ENCODE data around the gene CIBAR2.

The CIBAR2 gene

DNA sequence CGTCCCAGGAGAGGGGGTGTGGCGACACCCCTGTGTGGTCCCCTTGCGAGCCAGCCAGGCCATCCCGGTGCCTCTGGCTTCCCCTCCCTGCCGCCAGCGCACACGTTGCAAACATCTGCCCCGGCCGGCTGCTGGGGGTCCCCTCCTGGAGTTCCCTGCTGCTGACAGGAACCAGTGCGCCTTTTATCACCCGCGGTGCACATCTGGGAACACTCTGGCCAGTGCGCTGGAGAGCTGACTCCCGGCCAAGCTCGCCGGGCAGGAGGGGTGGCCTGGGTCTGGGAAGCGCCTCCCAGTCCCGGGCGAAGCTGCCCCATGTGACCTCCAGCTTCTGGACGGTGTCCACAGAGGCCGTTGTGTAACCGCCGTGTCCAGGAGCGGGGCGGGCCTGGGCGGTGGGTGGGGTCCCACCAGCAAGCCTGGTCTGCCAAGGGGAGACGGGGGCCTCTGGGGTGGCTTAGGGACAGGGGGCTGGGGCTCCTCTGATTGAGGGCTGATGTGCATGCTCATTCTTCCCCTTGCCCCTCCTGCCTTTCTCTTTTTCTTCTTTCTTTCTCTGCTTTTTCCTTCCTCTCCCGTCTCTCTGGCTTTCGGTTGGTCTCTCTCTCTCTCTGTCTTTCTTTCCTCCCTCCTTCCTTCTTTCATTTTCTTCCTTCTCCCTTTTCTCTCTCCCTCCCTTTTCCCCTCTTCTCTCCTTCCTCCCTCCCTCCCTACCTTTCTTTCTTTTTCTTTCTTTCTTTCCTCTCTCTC is 25.2 kb upstream of the CIBAR2 start:
- TF ChIP-seq, protein P1, sequence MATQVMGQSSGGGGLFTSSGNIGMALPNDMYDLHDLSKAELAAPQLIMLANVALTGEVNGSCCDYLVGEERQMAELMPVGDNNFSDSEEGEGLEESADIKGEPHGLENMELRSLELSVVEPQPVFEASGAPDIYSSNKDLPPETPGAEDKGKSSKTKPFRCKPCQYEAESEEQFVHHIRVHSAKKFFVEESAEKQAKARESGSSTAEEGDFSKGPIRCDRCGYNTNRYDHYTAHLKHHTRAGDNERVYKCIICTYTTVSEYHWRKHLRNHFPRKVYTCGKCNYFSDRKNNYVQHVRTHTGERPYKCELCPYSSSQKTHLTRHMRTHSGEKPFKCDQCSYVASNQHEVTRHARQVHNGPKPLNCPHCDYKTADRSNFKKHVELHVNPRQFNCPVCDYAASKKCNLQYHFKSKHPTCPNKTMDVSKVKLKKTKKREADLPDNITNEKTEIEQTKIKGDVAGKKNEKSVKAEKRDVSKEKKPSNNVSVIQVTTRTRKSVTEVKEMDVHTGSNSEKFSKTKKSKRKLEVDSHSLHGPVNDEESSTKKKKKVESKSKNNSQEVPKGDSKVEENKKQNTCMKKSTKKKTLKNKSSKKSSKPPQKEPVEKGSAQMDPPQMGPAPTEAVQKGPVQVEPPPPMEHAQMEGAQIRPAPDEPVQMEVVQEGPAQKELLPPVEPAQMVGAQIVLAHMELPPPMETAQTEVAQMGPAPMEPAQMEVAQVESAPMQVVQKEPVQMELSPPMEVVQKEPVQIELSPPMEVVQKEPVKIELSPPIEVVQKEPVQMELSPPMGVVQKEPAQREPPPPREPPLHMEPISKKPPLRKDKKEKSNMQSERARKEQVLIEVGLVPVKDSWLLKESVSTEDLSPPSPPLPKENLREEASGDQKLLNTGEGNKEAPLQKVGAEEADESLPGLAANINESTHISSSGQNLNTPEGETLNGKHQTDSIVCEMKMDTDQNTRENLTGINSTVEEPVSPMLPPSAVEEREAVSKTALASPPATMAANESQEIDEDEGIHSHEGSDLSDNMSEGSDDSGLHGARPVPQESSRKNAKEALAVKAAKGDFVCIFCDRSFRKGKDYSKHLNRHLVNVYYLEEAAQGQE (IDR thresholded peaks at IDR 0.05; ENCODE audit: insufficient read depth in 1 of 2, low read depth in 2 of 2, low read length in 2 of 2) = no peak
- no peak for TF ChIP-seq SIN3A (IDR thresholded peaks at IDR 0.05; ENCODE audit: borderline replicate concordance, insufficient read depth, low read length)
- TF ChIP-seq FOXP2 (optimal IDR thresholded peaks at IDR 0.05; ENCODE audit: borderline replicate concordance, extremely low read depth, extremely low read length, insufficient read depth) = peak; percentile 78
- no peak for TF ChIP-seq POLR2AphosphoS5 (IDR thresholded peaks at IDR 0.05; ENCODE audit: low read depth, low read length)

DNA sequence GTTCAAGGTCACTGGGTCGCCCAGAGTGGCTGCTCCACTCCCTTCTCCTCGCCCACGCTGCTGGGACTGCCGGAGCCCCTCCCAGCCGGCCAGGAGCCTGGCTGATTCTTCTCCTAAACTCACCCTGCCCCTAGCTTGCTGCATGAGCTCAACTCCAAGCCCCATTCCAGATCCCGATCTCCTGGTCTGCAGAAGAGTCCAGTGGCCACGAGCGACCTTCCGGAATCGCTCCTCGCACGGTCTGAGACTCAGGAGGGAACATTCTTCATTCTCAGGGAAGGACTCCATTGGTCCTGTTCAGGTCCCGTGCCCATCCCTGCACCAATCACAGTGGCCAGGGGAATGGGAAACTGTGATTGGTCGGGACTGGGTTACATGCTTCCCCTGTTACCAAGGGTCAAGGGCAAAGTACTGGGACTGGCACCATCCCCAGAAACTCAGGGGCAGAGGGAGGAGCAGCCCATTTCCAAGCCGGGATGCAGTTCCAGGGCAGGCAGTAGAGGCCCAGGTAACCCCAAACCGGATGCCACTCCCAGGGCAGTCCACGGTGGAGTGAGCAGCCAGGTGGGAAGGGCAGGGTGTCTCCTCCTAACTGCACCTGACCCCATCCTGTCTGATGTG is 24.5 kb upstream of the CIBAR2 start:
- TF ChIP-seq FOXP2 (optimal IDR thresholded peaks at IDR 0.05; ENCODE audit: borderline replicate concordance, extremely low read depth, extremely low read length, insufficient read depth) (no peak), POLR2AphosphoS5 (IDR thresholded peaks at IDR 0.05; ENCODE audit: low read depth, low read length) (no peak), SIN3A (IDR thresholded peaks at IDR 0.05; ENCODE audit: borderline replicate concordance, insufficient read depth, low read length) (no peak), TAF1 (IDR thresholded peaks at IDR 0.05; ENCODE audit: borderline replicate concordance, insufficient read depth, low read length) (no peak)
- TF ChIP-seq, protein P1 (IDR thresholded peaks at IDR 0.05; ENCODE audit: insufficient read depth in 1 of 2, low read depth in 2 of 2, low read length in 2 of 2) = no peak

DNA sequence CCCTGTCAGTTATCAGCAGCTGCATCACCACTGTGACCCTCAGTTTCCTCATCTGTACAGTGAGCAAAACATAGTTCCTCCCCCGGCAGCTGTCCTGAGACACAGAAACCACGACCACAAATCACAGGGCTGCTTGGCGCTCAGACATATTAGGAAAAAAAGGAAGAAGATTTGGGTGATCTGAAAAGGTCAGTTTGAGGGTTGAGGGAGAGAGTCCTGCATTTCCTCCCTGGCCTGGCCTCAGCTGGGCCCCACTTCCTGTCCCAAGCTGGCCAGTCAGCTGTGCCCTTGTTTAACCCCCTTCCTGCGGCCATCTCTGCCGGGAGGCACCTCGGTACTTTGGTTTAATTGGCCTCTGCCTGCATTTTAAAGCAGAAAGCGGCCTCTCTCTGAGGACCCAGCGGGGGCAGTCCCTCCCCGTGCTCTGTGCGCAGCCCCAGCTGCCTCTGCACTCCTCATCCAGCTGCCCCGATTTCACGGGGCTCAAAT is 24.0 kb upstream of the CIBAR2 start:
- no peak for TF ChIP-seq TAF1 (IDR thresholded peaks at IDR 0.05; ENCODE audit: borderline replicate concordance, insufficient read depth, low read length)
- TF ChIP-seq SIN3A (IDR thresholded peaks at IDR 0.05; ENCODE audit: borderline replicate concordance, insufficient read depth, low read length) = 0 out of 2 replicates have a peak, but pooled peaks have one; percentile 43
- TF ChIP-seq, protein P1 (IDR thresholded peaks at IDR 0.05; ENCODE audit: insufficient read depth in 1 of 2, low read depth in 2 of 2, low read length in 2 of 2) = peak in 1 of 2 experiments; percentile 35; a peak in 1 of 4 replicates
- peak; percentile 29 for TF ChIP-seq FOXP2 (optimal IDR thresholded peaks at IDR 0.05; ENCODE audit: borderline replicate concordance, extremely low read depth, extremely low read length, insufficient read depth)

DNA sequence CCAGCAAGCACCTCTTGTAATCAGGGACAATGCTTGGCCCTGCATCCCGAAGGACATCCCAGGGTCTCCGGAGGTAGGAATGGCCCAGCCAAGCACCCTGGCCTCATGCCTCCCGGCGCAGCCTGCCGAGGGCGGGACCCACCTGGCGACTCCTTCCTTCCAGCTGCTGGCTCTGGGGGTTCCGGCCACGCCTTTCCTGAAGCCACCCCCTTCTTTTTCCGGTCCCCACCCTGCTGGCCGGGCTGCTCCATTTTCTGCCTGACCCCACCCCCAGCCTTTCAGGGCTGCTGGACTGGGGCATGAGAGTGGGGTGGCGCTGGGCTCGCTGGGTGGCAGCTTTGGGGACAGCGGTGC is 22.5 kb upstream of the CIBAR2 start:
- TF ChIP-seq SIN3A (IDR thresholded peaks at IDR 0.05; ENCODE audit: borderline replicate concordance, insufficient read depth, low read length) (no peak), POLR2AphosphoS5 (IDR thresholded peaks at IDR 0.05; ENCODE audit: low read depth, low read length) (no peak), TAF1 (IDR thresholded peaks at IDR 0.05; ENCODE audit: borderline replicate concordance, insufficient read depth, low read length) (no peak), FOXP2 (optimal IDR thresholded peaks at IDR 0.05; ENCODE audit: borderline replicate concordance, extremely low read depth, extremely low read length, insufficient read depth) (no peak)
- TF ChIP-seq, protein P1 (IDR thresholded peaks at IDR 0.05; ENCODE audit: insufficient read depth in 1 of 2, low read depth in 2 of 2, low read length in 2 of 2) = no peak
